Panc1 (cell line): Measurements from ENCODE around the gene IFT80.

ENCODE experiments used
- POLR2AphosphoS5 ChIP-seq: IDR thresholded peaks from 2 replicates; pipeline ENCODE4 v1.6.1; 2012; ENCODE audit warnings: mild to moderate bottlenecking, low read depth, low read length, moderate library complexity
- TCF7L2 ChIP-seq: IDR thresholded peaks from 2 replicates; pipeline ENCODE4 v1.6.1; 2011; ENCODE audit warnings: mild to moderate bottlenecking, low read depth, low read length, inconsistent platforms
- TF ChIP-seq, protein P1 (sequence below): fragments of 450-650 bp; IDR thresholded peaks from 2 replicates; pipeline ENCODE4 v1.5.1; 2017; ENCODE audit warnings: mild to moderate bottlenecking
- TF ChIP-seq, protein P2 (sequence below), 2 experiments: IDR thresholded peaks; 2 replicates each; pipeline ENCODE4 v1.6.1; 2011 to 2012; ENCODE audit warnings: low read depth in 2 of 2, control low read depth in 1 of 2, low read length in 1 of 2, mild to moderate bottlenecking in 1 of 2, moderate library complexity in 1 of 2; ENCODE audit not compliant: insufficient read depth in 1 of 2

DNA sequence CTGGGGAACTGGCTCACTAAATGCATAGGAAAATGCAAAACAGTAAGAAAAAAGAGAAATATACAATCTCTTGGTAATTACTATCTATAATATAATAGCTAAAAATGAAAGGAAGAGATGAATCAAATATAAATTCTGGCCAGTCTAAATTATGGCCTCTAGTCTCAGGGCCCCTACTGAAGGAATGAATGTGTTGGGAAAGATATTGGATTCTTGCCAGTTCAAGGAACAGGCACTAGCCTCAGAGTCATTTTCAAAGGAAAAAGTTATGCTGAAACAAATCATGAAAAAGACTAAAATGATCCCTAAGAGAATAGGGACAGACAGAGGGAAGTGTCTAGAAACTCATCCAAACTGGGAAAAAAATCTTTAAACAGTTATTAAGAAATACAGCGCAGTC, 111.4 kb downstream of the IFT80 start:
- TF ChIP-seq POLR2AphosphoS5, result no peak
- TF ChIP-seq, protein P1, sequence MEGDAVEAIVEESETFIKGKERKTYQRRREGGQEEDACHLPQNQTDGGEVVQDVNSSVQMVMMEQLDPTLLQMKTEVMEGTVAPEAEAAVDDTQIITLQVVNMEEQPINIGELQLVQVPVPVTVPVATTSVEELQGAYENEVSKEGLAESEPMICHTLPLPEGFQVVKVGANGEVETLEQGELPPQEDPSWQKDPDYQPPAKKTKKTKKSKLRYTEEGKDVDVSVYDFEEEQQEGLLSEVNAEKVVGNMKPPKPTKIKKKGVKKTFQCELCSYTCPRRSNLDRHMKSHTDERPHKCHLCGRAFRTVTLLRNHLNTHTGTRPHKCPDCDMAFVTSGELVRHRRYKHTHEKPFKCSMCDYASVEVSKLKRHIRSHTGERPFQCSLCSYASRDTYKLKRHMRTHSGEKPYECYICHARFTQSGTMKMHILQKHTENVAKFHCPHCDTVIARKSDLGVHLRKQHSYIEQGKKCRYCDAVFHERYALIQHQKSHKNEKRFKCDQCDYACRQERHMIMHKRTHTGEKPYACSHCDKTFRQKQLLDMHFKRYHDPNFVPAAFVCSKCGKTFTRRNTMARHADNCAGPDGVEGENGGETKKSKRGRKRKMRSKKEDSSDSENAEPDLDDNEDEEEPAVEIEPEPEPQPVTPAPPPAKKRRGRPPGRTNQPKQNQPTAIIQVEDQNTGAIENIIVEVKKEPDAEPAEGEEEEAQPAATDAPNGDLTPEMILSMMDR, result no peak
- TF ChIP-seq TCF7L2, result no peak
- TF ChIP-seq, protein P2, sequence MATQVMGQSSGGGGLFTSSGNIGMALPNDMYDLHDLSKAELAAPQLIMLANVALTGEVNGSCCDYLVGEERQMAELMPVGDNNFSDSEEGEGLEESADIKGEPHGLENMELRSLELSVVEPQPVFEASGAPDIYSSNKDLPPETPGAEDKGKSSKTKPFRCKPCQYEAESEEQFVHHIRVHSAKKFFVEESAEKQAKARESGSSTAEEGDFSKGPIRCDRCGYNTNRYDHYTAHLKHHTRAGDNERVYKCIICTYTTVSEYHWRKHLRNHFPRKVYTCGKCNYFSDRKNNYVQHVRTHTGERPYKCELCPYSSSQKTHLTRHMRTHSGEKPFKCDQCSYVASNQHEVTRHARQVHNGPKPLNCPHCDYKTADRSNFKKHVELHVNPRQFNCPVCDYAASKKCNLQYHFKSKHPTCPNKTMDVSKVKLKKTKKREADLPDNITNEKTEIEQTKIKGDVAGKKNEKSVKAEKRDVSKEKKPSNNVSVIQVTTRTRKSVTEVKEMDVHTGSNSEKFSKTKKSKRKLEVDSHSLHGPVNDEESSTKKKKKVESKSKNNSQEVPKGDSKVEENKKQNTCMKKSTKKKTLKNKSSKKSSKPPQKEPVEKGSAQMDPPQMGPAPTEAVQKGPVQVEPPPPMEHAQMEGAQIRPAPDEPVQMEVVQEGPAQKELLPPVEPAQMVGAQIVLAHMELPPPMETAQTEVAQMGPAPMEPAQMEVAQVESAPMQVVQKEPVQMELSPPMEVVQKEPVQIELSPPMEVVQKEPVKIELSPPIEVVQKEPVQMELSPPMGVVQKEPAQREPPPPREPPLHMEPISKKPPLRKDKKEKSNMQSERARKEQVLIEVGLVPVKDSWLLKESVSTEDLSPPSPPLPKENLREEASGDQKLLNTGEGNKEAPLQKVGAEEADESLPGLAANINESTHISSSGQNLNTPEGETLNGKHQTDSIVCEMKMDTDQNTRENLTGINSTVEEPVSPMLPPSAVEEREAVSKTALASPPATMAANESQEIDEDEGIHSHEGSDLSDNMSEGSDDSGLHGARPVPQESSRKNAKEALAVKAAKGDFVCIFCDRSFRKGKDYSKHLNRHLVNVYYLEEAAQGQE (IDR thresholded peaks at IDR 0.05; ENCODE audit: insufficient read depth in 1 of 2, low read depth in 2 of 2, low read length in 1 of 2), result no peak
